Body of pancreas (tissue), 4 donors: ENCODE results near the gene EFNA2. TPM values are rescaled to one million over a fixed set of nuclear protein-coding genes. Genes with fewer than 3 reads are reported as not detected.
A peak's percentile ranks its signal among the peaks of the same experiment; 100 is the strongest.

Experiments used
- ATAC-seq: fragments of 150-250 bp; one replicate; pipeline ENCODE4 v1.9.1; 2016
- DNase-seq, 4 donors: peaks; one replicate each; pipeline ENCODE4 v3.0.0-alpha.2; 2019
- H3K27ac ChIP-seq, 4 donors: fragments of 200-600 bp; sonication (generic); 1 replicate in 3 of 4; 2 replicates in 1 of 4; pipeline versions ENCODE4 v1.5.1 to v1.6.1; 2016 to 2019; ENCODE audit warnings: mild to moderate bottlenecking in 1 of 4, mixed read lengths in 1 of 4, moderate library complexity in 1 of 4
- H3K27me3 ChIP-seq, 2 donors: fragments of 200-600 bp; sonication (generic); one replicate each; pipeline ENCODE4 v1.6.0; 2016; ENCODE audit warnings: mild to moderate bottlenecking in 1 of 2
- H3K36me3 ChIP-seq, 2 donors: fragments of 200-600 bp; sonication (generic); replicated peaks in 1 of 2; 2 replicates each; pipeline ENCODE4 v1.5.1; 2016; ENCODE audit warnings: low read depth in 2 of 2; ENCODE audit not compliant: insufficient read depth in 1 of 2
- H3K4me1 ChIP-seq: fragments of 200-600 bp; sonication (generic); one replicate; pipeline ENCODE4 v1.6.0; 2016
- H3K4me3 ChIP-seq, 2 donors: fragments of 200-600 bp; sonication (generic); 1 replicate in 1 of 2; 2 replicates in 1 of 2; pipeline ENCODE4 v1.5.1; 2016 to 2019
- H3K9me3 ChIP-seq, 3 donors: fragments of 200-600 bp; sonication (generic); 1 replicate in 2 of 3; 2 replicates in 1 of 3; pipeline ENCODE4 v1.5.1; 2016
- CTCF ChIP-seq, 7 experiments: fragments of 450-650 bp in 4 of 7; fragments of 200-600 bp in 3 of 7; sonication (generic) in 3 of 7; IDR thresholded peaks; one replicate each; pipeline ENCODE4 v1.5.1; 2016 to 2019; ENCODE audit warnings: antibody characterized with exemption in 7 of 7
- POLR2A ChIP-seq, 3 donors: fragments of 450-650 bp; IDR thresholded peaks; one replicate each; pipeline ENCODE4 v1.6.1; 2016; ENCODE audit warnings: antibody characterized with exemption in 3 of 3, mild to moderate bottlenecking in 2 of 3
- WGBS, 2 donors: methylation state at CpG; one replicate each; pipeline ENCODE4 v1.1.5; 2017; 5-methylcytosine and 5-hydroxymethylcytosine counted together
- intact Hi-C: fragments of 100-400 bp; cut with DNase I; formaldehyde crosslinking; loops from one replicate; pipeline ENCODE4 v1.15.1; 2023
- total RNA-seq, 2 donors: library from RNA; depleted of rRNA; stranded (reverse); fragments of >200 nt; gene quantifications; one replicate each; pipeline ENCODE4 v1.1.0, GENCODE V29; 2016

Gene EFNA2
- total RNA-seq, 2 donors from 2014 or later: not detected

GRCh38 chr19:1275976-1276627 lies 9.6 kb upstream of the EFNA2 start:
- TF ChIP-seq POLR2A (IDR thresholded peaks at IDR 0.05): peak in 2 of 3 donors; percentile 42 to 56
- TF ChIP-seq CTCF (IDR thresholded peaks at IDR 0.05): no peak
- no peak for ATAC-seq
- Histone ChIP-seq H3K9me3 (no peaks in the 10 kb centered on the region), H3K4me3 (peak overlapping the region; percentile 43 to 72), H3K4me1 (peaks cover 54% of the 10 kb centered on the region), H3K27ac (peak overlapping the region; percentile 86 to 100 (median 98)), H3K36me3 (peaks cover 7 to 22% of the 10 kb centered on the region in 2 donors), H3K27me3 (no peaks in the 10 kb centered on the region)
- 12 to 13% methylated on average over 26 to 33 of the region's 43 CpGs for WGBS, 2 donors
- peak in 2 of 4 donors; percentile 47 to 53 for DNase-seq
- intact Hi-C loops: no loop called here

GRCh38 chr19:1276628-1277022 lies 9.0 kb upstream of the EFNA2 start:
- intact Hi-C loops: no loop called here
- H3K27me3 ChIP-seq: no peaks in the 10 kb centered on the region
- TF ChIP-seq POLR2A (IDR thresholded peaks at IDR 0.05): no peak
- DNase-seq (no peak), ATAC-seq (no peak)
- no peaks in the 10 kb centered on the region for H3K9me3 ChIP-seq
- H3K27ac ChIP-seq: peak overlapping the region in 2 of 4 donors; percentile 86 to 99
- WGBS, 2 donors: 64 to 71% methylated on average over 9 to 10 of the region's 10 CpGs
- H3K36me3 ChIP-seq: peaks cover 7 to 22% of the 10 kb centered on the region in 2 donors
- no peak overlapping the region for H3K4me3 ChIP-seq
- H3K4me1 ChIP-seq: peaks cover 49% of the 10 kb centered on the region

GRCh38 chr19:1277061-1277460 lies 8.6 kb upstream of the EFNA2 start:
- peaks cover 45% of the 10 kb centered on the region for H3K4me1 ChIP-seq
- intact Hi-C loops: no loop called here
- TF ChIP-seq POLR2A (IDR thresholded peaks at IDR 0.05): no peak
- TF ChIP-seq CTCF (IDR thresholded peaks at IDR 0.05): no peak
- no peaks in the 10 kb centered on the region for H3K9me3 ChIP-seq
- no peak overlapping the region for H3K4me3 ChIP-seq
- DNase-seq (no peak), ATAC-seq (no peak)
- 91 to 96% methylated on average over 14 to 15 of the region's 15 CpGs for WGBS, 2 donors
- H3K27me3 ChIP-seq: no peaks in the 10 kb centered on the region
- H3K36me3 ChIP-seq: peaks cover 7 to 22% of the 10 kb centered on the region in 2 donors
- H3K27ac ChIP-seq: no peak overlapping the region

GRCh38 chr19:1278074-1278473 lies 7.6 kb upstream of the EFNA2 start:
- no peaks in the 10 kb centered on the region for H3K27me3 ChIP-seq
- ATAC-seq (no peak), DNase-seq (no peak)
- 81 to 96% methylated on average over 10 to 11 of the region's 12 CpGs for WGBS, 2 donors
- H3K4me3 ChIP-seq: no peak overlapping the region
- intact Hi-C loops: no loop called here
- H3K36me3 ChIP-seq: peaks cover 3 to 17% of the 10 kb centered on the region in 2 donors
- no peaks in the 10 kb centered on the region for H3K9me3 ChIP-seq
- H3K4me1 ChIP-seq: peaks cover 35% of the 10 kb centered on the region
- TF ChIP-seq POLR2A (IDR thresholded peaks at IDR 0.05) (no peak), CTCF (IDR thresholded peaks at IDR 0.05) (no peak)
- no peak overlapping the region for H3K27ac ChIP-seq

- Histone ChIP-seq H3K9me3 (no peaks in the 10 kb centered on the region), H3K4me3 (no peak overlapping the region), H3K27ac (no peak overlapping the region), H3K36me3 (peaks cover 0 to 10% of the 10 kb centered on the region in 2 donors), H3K4me1 (peaks cover 25% of the 10 kb centered on the region), H3K27me3 (no peaks in the 10 kb centered on the region)
- DNase-seq: no peak
- no peak for TF ChIP-seq CTCF (IDR thresholded peaks at IDR 0.05)
- TF ChIP-seq POLR2A (IDR thresholded peaks at IDR 0.05): no peak
- no peak for ATAC-seq
- 80 to 88% methylated on average over 12 to 21 of the region's 25 CpGs for WGBS, 2 donors
- intact Hi-C loops: no loop called here
These were observed 6.7 kb upstream of the EFNA2 start for GRCh38 chr19:1278713-1279660.
